ENCODE results near the gene TMEM222.

The TMEM222 gene

GRCh38 chr1:27342778-27343638 is 21.0 kb downstream of the TMEM222 start:
- DNase-seq, result peak; percentile 58 to 85 (median 71)

GRCh38 chr1:27343639-27344025 is 21.7 kb downstream of the TMEM222 start:
- DNase-seq, result no peak

GRCh38 chr1:27345272-27345671 is 23.3 kb downstream of the TMEM222 start:
- DNase-seq, result no peak

GRCh38 chr1:27346357-27346756 is 24.4 kb downstream of the TMEM222 start:
- DNase-seq, result no peak

- no peak for DNase-seq
These were observed 25.1 kb downstream of the TMEM222 start for GRCh38 chr1:27346991-27347624.

- peak in 1 of 5 donors; percentile 34 for DNase-seq
These were observed 27.2 kb downstream of the TMEM222 start for GRCh38 chr1:27348861-27349783.

GRCh38 chr1:27349784-27350662 is 28.1 kb downstream of the TMEM222 start:
- DNase-seq, result no peak

GRCh38 chr1:27350663-27351540 is 28.9 kb downstream of the TMEM222 start:
- no peak for DNase-seq

GRCh38 chr1:27351541-27352107 is 29.7 kb downstream of the TMEM222 start:
- no peak for DNase-seq

- no peak for DNase-seq
These were observed 31.2 kb downstream of the TMEM222 start for GRCh38 chr1:27353166-27353565.

- no peak for DNase-seq
These were observed 31.7 kb downstream of the TMEM222 start for GRCh38 chr1:27353629-27354028.

GRCh38 chr1:27355683-27356082 is 33.7 kb downstream of the TMEM222 start:
- DNase-seq, result no peak

GRCh38 chr1:27356277-27356618 is 34.3 kb downstream of the TMEM222 start:
- DNase-seq, result no peak

- DNase-seq, result peak in 2 of 5 donors; percentile 19 to 53
These were observed 34.8 kb downstream of the TMEM222 start for GRCh38 chr1:27356619-27357280.

GRCh38 chr1:27357281-27358037 is 35.5 kb downstream of the TMEM222 start:
- peak; percentile 58 to 83 (median 75) for DNase-seq

GRCh38 chr1:27358038-27358927 is 36.3 kb downstream of the TMEM222 start:
- no peak for DNase-seq

- no peak for DNase-seq
These were observed 37.0 kb downstream of the TMEM222 start for GRCh38 chr1:27358928-27359313.

GRCh38 chr1:27359822-27360158 is 37.8 kb downstream of the TMEM222 start:
- DNase-seq, result no peak
